NCI-H446 (cell line): ENCODE data around the gene PTPN20.
"Not testable (repeated sequence)": the region's sequence is repeated elsewhere in the genome, so short reads cannot be mapped to it uniquely, and the experiment has no call there.

Experiments used
- DNase-seq, 2 experiments: peaks; one replicate each; lab custom pipeline; 2025; lab: John Stamatoyannopoulos, UW

PTPN20 gene

DNA sequence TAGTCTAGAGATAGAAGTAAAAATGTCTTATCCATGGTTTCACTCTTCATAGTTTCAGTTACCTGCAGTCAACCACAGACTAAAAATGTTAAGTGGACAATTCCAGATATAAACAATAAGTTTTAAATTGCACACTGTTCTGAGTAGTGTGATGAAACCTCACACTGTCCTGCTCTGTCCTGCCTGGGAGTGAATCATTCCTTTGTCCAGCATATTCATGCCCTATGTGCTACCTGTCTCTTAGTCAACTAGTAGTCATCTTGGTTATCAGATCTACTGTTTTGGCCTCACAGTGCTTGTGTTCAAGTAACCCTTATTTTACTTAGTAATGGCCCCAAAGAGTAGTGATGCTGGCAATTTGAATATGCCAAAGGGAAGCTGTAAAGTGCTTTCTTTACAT, 49.5 kb downstream of the PTPN20 start:
- not testable (repeated sequence) for DNase-seq

DNA sequence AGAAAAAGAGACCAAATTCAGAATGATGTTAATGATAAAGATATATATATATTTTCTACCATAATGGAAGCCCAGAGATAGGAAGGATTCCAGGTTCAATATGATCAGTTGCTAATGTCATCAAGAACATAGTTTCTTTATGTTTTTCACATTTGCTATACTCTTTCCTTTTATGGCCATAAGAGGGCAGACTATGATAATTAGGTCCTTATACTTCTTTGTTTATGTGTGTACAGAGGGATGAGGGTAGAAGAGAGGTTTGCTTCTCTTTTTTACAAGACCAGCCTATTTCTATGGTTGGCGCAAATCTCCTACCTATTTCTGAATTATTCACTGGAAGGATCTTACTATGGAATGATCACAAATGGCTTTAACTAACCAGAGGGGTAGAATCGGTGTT, 52.1 kb downstream of the PTPN20 start:
- not testable (repeated sequence) for DNase-seq

DNA sequence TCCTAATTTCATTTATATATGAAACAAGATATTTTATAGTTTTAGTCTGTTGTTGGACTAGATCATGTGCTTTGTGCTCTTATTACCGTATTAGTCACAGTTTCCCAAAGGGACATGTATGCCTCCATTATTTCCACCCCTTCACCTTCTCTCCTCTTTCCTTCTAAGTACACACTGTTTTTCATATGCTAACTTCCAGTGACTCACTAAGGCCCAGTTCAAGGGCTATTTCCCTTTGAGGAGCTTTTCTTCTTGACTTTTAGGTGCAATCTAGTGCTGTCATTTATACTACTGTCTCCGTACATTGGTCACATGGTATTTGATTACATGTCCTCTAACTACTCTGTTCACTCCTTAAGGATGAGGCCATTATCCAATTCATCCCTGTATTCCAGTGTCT, 55.8 kb downstream of the PTPN20 start:
- not testable (repeated sequence) for DNase-seq

DNA sequence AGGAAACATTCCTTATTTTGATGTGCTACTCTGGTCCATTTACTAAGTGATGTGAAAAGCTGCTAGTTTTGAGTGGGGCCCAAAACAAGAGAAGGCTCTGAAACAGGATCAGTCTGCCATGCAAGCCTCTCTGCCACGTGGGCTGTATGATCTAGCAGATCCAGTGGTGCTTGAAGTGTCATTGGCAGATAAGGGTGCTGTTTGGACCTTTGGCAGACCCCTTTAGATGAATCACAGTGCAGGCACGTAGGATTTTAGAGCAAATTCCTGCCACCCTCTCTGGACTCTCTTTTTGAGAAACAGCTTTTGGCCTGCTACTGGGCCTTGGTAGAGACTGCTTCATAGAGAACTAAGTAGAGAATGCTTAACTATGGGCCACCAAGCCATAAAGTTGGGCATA, 69.0 kb downstream of the PTPN20 start:
- not testable (repeated sequence) for DNase-seq

DNA sequence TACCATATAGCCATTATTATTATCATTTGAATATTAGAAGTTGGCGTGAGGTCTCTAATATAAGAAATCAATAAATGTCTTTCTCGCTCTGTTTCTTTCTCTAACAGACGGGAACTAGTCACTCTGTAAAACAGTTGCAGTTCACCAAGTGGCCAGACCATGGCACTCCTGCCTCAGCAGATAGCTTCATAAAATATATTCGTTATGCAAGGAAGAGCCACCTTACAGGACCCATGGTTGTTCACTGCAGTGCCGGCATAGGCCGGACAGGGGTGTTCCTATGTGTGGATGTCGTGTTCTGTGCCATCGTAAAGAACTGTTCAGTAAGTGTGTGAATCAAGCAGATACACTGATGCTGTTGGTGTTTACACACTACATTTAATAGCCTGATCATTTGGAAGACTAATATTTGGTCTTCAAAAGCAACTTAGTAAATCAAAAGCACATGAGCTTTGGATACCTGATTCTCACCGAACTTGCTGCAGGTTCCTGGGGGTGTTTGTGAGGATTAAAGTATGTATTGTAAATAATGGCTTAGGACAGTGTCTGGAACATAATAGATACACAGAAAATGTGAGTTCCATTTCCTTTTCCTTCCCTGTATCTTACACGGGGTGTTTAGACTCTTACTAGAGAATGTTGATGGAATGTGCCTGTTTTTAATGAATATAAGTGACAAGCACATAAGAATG, 76.2 kb downstream of the PTPN20 start:
- DNase-seq = not testable (repeated sequence)

GRCh38 chr10:46992803-46993561, 81.8 kb downstream of the PTPN20 start:
- peak in 1 of 2 experiments; percentile 35 for DNase-seq

DNA sequence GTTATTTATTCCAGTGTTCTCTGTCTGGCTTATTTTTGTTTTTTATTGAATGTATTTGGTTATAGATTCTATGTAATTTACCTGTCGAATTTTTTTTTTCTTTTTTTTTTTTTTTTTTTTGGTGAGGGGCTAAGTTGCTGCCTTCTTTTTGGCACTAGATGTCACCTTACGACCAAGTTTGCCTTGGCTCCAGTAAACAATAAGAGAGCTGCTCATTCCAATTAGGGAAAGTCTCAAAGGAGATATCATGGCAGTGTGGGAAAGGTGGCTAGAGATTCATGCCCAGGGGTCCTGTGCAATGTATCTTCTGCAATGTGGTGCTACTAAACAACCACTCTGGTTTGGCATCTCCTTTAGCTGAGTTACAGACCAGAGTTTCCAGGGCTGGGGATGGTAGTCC, 84.0 kb downstream of the PTPN20 start:
- no peak for DNase-seq

DNA sequence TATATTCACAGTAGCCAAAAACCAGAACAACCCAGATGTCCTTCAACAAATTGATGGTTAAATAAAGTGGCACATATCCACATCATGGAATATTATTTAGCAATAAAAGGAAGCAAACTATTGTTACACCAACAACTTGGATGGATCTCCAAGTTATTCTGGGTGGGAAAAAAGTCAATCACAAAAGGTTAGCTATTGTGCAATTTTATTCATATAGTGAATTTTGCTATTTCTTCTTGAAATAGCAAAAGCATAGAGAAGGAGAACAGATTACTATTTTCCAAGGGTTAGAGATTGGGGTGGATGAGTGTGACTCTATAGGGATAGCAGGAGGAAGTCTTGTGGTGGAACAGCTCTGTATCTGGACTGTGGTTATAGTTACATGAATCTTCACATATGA, 87.0 kb downstream of the PTPN20 start:
- no peak for DNase-seq

GRCh38 chr10:46998595-46998994, 87.4 kb downstream of the PTPN20 start:
- no peak for DNase-seq

DNA sequence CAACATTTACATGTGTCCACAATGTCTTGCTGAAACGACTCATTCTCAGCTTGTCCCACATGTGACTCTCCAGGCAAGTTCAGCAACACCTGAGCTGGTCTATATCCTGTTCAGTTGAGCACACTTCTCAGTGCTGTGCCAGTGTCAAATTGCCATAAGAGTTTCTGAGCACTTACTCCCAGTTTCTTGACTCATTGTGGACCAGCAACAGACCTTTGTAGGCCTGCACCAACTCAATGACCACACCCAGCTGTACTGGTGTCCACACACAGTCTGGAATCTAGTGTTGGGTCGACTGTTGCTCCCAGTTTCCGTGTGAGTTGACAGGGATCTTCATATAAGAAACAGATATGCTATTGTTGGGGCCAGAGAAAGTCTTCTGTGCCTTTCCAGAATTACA, 88.0 kb downstream of the PTPN20 start:
- no peak for DNase-seq

- DNase-seq = no peak
Measured at GRCh38 chr10:47008769-47009168, 97.5 kb downstream of the PTPN20 start.

DNA sequence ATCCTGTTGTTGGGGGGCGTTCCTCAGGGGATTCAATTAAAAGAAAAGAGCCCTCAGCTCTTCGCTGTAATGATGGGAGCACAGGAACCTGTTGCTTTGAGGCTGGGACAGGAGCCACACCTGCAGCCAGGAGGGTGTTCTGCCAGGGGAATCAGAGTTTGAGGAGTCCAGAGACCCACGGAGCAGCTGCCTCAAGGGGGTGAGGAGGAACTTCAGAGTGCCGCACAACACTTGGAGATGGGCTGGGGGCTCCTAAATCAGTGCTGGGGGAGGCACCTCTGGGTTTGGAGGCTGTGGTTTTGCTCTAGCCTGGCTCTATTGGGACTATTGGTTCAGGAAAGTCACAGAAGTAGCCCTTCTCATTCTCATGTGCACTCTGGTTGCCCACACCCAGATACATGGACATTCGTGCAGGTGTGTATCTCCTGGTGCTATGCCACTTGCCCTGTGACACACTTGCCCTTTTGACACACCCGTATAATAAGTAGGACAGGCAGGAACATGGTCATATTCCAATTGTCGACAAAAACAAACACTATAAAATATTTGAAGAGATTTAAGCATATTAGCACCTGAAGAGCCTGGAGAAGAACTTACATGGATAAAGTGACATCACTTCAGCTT, 98.1 kb downstream of the PTPN20 start:
- DNase-seq = no peak

- DNase-seq = no peak
Measured at GRCh38 chr10:47010036-47010435, 98.8 kb downstream of the PTPN20 start.

DNA sequence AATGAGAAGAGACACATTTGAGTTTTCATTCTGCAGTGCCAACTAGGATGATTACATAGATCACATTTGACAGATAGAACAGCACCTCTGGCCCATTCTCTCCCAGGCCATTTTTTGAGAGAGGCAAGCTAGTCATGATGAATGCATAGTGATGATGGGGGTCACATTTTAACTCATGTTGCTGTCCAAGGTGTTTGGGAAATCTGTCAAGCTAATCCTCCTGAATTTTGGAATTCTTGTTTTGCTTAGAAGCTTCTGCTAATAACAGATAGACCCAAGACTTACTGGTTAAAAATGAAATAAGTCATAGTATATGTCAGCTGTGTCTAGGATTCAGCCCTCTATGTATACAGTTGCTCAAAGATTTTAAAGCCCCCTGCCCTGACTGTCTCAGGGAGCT, 101.0 kb downstream of the PTPN20 start:
- DNase-seq = no peak

- DNase-seq = no peak
Measured at GRCh38 chr10:47013507-47014154, 102.4 kb downstream of the PTPN20 start.

- no peak for DNase-seq
Measured at GRCh38 chr10:47015404-47015803, 104.2 kb downstream of the PTPN20 start.

DNA sequence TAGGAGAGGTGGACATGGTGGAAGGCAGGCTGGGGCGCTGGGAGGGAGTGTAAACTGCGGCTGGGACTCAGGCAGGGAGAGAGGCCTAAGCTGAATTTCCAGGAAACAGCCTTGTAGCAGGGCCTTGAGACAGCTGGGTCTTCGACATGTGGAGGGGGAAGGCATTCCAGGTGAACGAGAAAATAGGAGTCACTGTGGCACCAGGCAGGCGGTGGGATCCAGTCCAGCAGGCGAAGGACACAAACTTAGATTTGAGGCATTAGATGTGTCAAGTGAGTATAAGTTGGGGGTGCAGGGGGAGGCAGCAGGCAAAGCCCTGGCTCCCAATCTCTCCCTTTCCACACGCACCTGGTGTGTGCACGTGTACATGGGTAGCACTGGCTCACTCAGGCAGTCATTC, 105.3 kb downstream of the PTPN20 start:
- no peak for DNase-seq

DNA sequence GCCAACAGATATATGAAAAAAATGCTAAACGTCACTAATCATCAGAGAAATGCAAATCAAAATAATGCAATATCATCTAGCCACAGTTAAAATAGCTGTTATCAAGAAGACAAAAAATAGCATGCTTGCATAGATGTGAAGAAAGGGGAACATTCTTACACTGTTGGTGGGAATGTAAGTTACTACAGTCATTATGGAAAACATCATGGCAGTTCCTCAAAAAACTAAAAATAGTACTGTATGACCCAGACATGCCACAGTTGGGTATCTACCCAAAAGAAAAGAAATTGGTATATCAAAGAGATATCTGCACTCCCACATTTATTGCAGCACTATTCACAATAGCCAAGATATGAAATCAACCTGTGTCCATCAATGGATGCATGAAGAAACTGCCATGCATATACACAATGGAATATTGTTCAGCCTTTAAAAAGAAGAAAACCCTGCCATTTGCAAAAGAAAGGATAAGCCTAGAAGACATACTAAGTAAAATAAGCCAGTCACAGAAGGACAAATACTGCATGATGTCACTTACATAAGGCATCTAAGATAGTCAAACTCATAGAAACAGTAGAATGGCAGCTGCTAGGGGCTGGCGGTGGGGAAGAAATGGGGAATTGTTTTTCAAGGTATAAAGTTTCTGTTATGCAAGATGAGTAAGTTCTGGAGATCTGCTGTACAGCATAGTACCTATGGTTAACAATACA, 107.0 kb downstream of the PTPN20 start:
- no peak for DNase-seq

DNA sequence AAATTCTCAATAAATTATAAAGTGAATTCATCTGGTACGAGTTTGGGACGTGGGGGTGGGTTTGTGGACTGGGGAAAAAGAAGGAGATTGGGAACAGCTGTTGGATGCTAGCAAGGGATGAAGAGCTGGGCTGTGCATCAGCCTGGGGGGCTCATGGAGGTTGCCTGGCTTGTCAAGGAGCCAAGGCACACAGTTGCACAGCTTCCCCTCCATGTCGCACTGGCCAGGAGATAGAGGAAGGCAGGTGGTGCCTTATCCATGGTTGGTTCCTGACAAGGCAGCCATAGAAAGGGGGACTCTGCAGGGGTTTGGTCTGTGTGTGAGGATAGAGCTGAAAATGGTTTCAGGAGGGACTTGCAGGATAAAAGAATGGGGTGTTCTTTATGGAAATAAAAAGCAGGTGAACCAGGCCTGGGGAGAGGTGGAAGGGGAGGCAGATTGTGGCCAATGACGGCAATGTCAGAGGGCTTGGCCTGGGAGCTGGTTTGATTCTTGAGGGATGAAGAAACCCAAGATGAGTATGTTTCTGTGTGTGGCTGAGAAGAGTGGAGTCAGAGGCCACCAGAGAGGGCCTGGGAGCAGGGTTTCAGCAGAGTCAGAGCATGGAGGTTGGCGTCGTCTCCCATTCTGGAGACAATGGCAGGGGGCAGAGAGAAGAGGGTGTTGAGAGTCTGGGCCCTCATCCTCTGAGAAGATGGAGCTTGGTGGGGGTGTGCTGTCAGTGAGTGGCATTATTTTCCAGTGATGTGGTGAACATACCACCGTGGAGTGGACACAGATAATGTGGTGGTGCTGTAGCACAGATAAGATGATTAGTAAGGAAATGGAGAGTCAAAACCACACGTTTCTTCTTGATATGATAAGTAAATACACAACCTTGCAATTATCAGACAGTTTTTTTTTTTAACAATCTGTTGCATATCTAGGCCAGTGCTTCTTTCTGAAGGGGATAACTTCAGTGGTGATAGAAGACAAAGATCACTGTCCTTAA, 108.2 kb downstream of the PTPN20 start:
- DNase-seq = no peak

GRCh38 chr10:47020471-47020870, 109.2 kb downstream of the PTPN20 start:
- DNase-seq = no peak

- no peak for DNase-seq
Measured at GRCh38 chr10:47021850-47022249, 110.6 kb downstream of the PTPN20 start.
